ENCODE measurements around the gene RBAK.

DNA sequence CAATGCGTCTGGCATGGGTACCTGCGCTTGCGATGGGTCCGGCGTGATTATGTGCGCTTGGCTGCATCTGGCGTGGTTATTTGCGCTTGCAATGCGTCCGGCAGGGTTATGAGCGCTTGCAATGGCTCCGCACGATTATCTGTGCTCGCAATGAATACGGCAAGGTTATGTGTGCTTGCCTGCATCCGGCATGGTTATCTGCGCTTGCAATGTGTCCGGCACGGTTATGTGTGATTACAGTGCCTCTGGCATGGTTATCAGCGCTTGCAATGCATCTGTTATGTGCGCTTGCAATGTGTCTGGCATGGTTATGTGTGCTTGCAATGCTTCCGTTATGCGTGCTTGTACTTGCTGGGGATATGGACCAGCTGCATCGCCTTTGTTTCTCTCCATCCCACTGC is 37.7 kb downstream of the RBAK start:
- TF ChIP-seq, protein P1, sequence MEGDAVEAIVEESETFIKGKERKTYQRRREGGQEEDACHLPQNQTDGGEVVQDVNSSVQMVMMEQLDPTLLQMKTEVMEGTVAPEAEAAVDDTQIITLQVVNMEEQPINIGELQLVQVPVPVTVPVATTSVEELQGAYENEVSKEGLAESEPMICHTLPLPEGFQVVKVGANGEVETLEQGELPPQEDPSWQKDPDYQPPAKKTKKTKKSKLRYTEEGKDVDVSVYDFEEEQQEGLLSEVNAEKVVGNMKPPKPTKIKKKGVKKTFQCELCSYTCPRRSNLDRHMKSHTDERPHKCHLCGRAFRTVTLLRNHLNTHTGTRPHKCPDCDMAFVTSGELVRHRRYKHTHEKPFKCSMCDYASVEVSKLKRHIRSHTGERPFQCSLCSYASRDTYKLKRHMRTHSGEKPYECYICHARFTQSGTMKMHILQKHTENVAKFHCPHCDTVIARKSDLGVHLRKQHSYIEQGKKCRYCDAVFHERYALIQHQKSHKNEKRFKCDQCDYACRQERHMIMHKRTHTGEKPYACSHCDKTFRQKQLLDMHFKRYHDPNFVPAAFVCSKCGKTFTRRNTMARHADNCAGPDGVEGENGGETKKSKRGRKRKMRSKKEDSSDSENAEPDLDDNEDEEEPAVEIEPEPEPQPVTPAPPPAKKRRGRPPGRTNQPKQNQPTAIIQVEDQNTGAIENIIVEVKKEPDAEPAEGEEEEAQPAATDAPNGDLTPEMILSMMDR (IDR thresholded peaks at IDR 0.05): no peak
- no peak for TF ChIP-seq EZH2 (IDR thresholded peaks at IDR 0.05; ENCODE audit: borderline replicate concordance, insufficient read depth, low read depth, low read length, poor library complexity, severe bottlenecking)
